CMK (cell line): ENCODE results near the gene GRIP1.

Experiments used
- DNase-seq: peaks from one replicate; pipeline ENCODE4 v3.0.0-alpha.2; 2010; ENCODE audit warnings: low read depth

Gene GRIP1

GRCh38 chr12:66446276-66446675 is 232.6 kb downstream of the GRIP1 start:
- DNase-seq, result no peak

- DNase-seq, result no peak
Observed at GRCh38 chr12:66441905-66442559, 236.8 kb downstream of the GRIP1 start.

- no peak for DNase-seq
Observed at GRCh38 chr12:66438601-66439000, 240.3 kb downstream of the GRIP1 start.

- no peak for DNase-seq
Observed at GRCh38 chr12:66430106-66430505, 248.8 kb downstream of the GRIP1 start.

- DNase-seq, result no peak
Observed at GRCh38 chr12:66428870-66429269, 250.0 kb downstream of the GRIP1 start.

GRCh38 chr12:66428261-66428660 is 250.6 kb downstream of the GRIP1 start:
- DNase-seq, result no peak

- DNase-seq, result no peak
Observed at GRCh38 chr12:66426696-66427095, 252.2 kb downstream of the GRIP1 start.

GRCh38 chr12:66423266-66423665 is 255.6 kb downstream of the GRIP1 start:
- DNase-seq, result no peak

GRCh38 chr12:66418908-66419307 is 260.0 kb downstream of the GRIP1 start:
- DNase-seq, result no peak

- no peak for DNase-seq
Observed at GRCh38 chr12:66417217-66417616, 261.7 kb downstream of the GRIP1 start.

- DNase-seq, result peak; percentile 15
Observed at GRCh38 chr12:66409195-66409871, 269.5 kb downstream of the GRIP1 start.

GRCh38 chr12:66405395-66405794 is 273.5 kb downstream of the GRIP1 start:
- DNase-seq, result no peak

GRCh38 chr12:66403746-66404145 is 275.1 kb downstream of the GRIP1 start:
- DNase-seq, result no peak

GRCh38 chr12:66399911-66400306 is 279.0 kb downstream of the GRIP1 start:
- DNase-seq, result no peak

- no peak for DNase-seq
Observed at GRCh38 chr12:66398931-66399910, 279.7 kb downstream of the GRIP1 start.

GRCh38 chr12:66397574-66398290 is 281.1 kb downstream of the GRIP1 start:
- DNase-seq, result no peak

GRCh38 chr12:66393890-66394289 is 285.0 kb downstream of the GRIP1 start:
- DNase-seq, result no peak

- no peak for DNase-seq
Observed at GRCh38 chr12:66392266-66392915, 286.5 kb downstream of the GRIP1 start.

GRCh38 chr12:66388517-66388916 is 290.4 kb downstream of the GRIP1 start:
- DNase-seq, result no peak

- no peak for DNase-seq
Observed at GRCh38 chr12:66387117-66387516, 291.8 kb downstream of the GRIP1 start.

GRCh38 chr12:66380769-66381535 is 297.9 kb downstream of the GRIP1 start:
- DNase-seq, result no peak
